Right lobe of liver (tissue), 6 donors: ENCODE results near the gene THBS1. TPM values are rescaled to one million over a fixed set of nuclear protein-coding genes. Genes with fewer than 3 reads are reported as not detected.

Experiments used
- ATAC-seq, 4 donors: fragments of 200-7000 bp; cut with Tn5 transposase; one replicate each; pipeline ENCODE4 v1.9.1; 2020; ENCODE audit warnings: mild to moderate bottlenecking in 4 of 4, moderate library complexity in 4 of 4
- DNase-seq, 3 donors: peaks; one replicate each; pipeline ENCODE4 v3.0.0-alpha.2; 2020
- H3K27ac ChIP-seq, 3 donors: fragments of 200-600 bp; one replicate each; pipeline ENCODE4 v1.8.0; 2022
- H3K27me3 ChIP-seq, 2 donors: fragments of 200-600 bp; one replicate each; pipeline ENCODE4 v1.8.0; 2022
- H3K36me3 ChIP-seq, 4 donors: fragments of 200-600 bp; sonication (generic) in 1 of 4; one replicate each; pipeline versions ENCODE4 v1.5.1 to v1.8.0; 2017 to 2022; ENCODE audit warnings: control low read depth in 1 of 4
- H3K4me1 ChIP-seq, 4 donors: fragments of 200-600 bp; sonication (generic) in 1 of 4; one replicate each; pipeline versions ENCODE4 v1.5.1 to v1.8.0; 2017 to 2022; ENCODE audit warnings: control low read depth in 1 of 4
- H3K4me3 ChIP-seq, 3 donors: fragments of 200-600 bp; one replicate each; pipeline ENCODE4 v1.8.0; 2022
- H3K9me3 ChIP-seq, 4 donors: fragments of 200-600 bp; sonication (generic) in 1 of 4; one replicate each; pipeline versions ENCODE4 v1.5.1 to v1.8.0; 2017 to 2022; ENCODE audit warnings: control low read depth in 1 of 4
- CTCF ChIP-seq, 4 donors: fragments of 200-600 bp in 3 of 4; fragments of 450-650 bp in 1 of 4; IDR thresholded peaks; one replicate each; pipeline versions ENCODE4 v1.5.1 to v1.8.0; 2016 to 2022; ENCODE audit warnings: antibody characterized with exemption in 4 of 4, mild to moderate bottlenecking in 2 of 4
- POLR2A ChIP-seq: fragments of 450-650 bp; IDR thresholded peaks from one replicate; pipeline ENCODE4 v1.6.1; 2017; ENCODE audit warnings: antibody characterized with exemption, mild to moderate bottlenecking
- WGBS: methylation state at CpG from one replicate; pipeline ENCODE4 v1.1.6; 2018; ENCODE audit warnings: low coverage, low lambda C conversion rate; ENCODE audit not compliant: insufficient coverage; ENCODE audit errors: missing lambda C conversion rate; 5-methylcytosine and 5-hydroxymethylcytosine counted together
- intact Hi-C, 2 donors: fragments of 100-400 bp; cut with DNase I; formaldehyde crosslinking; loops; one replicate each; pipeline versions ENCODE4 v1.11.2 to v1.14.1; 2022
- total RNA-seq, 6 experiments: library from RNA; depleted of rRNA in 2 of 6; stranded (reverse); fragments of >200 nt in 2 of 6; fragmentation: NEBNext Ultra II Directional in 3 of 6; extraction: Animal tissue kit (Norgen Biotek cat#: 25700) in 3 of 6; gene quantifications; one replicate each; pipeline versions ENCODE4 v1.1.0 to v1.2.4, GENCODE V29; 2016 to 2023
- donor health status: DM: no; HTN: yes; CAD: no.
- donor health status: DM: no; HTN: no; CAD: no.
- donor health status: DM: no; HTN: no; CAD: no.
- donor health status: DM: no; HTN: yes; CAD: no.
- donor health status: DM: no; HTN: yes; CAD: no.

Gene THBS1
- total RNA-seq, 6 experiments from 2014 or later = 10.7 to 253 (median 64.6) TPM

- 94% methylated on average over 1 of the region's 1 CpG for WGBS
- Histone ChIP-seq H3K4me1 (peaks cover 0 to 6% (median 0%) of the 10 kb centered on the region in 4 donors), H3K27ac (no peak overlapping the region), H3K4me3 (no peak overlapping the region), H3K9me3 (no peaks in the 10 kb centered on the region), H3K27me3 (no peaks in the 10 kb centered on the region), H3K36me3 (no peaks in the 10 kb centered on the region)
- no peak for TF ChIP-seq POLR2A
- no peak for TF ChIP-seq CTCF (IDR thresholded peaks at IDR 0.05)
- intact Hi-C loops = no loop called here
- DNase-seq = no peak
- ATAC-seq = no peak
Measured at GRCh38 chr15:39546842-39547241, 34.0 kb upstream of the THBS1 start.

GRCh38 chr15:39548561-39548960 is 32.3 kb upstream of the THBS1 start:
- DNase-seq (no peak), ATAC-seq (no peak)
- Histone ChIP-seq H3K27me3 (no peaks in the 10 kb centered on the region), H3K27ac (no peak overlapping the region), H3K36me3 (no peaks in the 10 kb centered on the region), H3K9me3 (no peaks in the 10 kb centered on the region), H3K4me3 (no peak overlapping the region), H3K4me1 (peaks cover 0 to 6% (median 0%) of the 10 kb centered on the region in 4 donors)
- no peak for TF ChIP-seq POLR2A
- TF ChIP-seq CTCF (IDR thresholded peaks at IDR 0.05) = no peak
- WGBS = 63% methylated on average over 2 of the region's 4 CpGs
- intact Hi-C loops = no loop called here

GRCh38 chr15:39549912-39550311 is 31.0 kb upstream of the THBS1 start:
- H3K27ac ChIP-seq = no peak overlapping the region
- intact Hi-C loops = no loop called here
- H3K27me3 ChIP-seq = no peaks in the 10 kb centered on the region
- H3K4me1 ChIP-seq = no peaks in the 10 kb centered on the region
- H3K4me3 ChIP-seq = no peak overlapping the region
- 67% methylated on average over 3 of the region's 4 CpGs for WGBS
- ATAC-seq (no peak), DNase-seq (no peak)
- no peaks in the 10 kb centered on the region for H3K36me3 ChIP-seq
- TF ChIP-seq POLR2A (no peak), CTCF (IDR thresholded peaks at IDR 0.05) (no peak)
- no peaks in the 10 kb centered on the region for H3K9me3 ChIP-seq

- intact Hi-C loops = no loop called here
- no peaks in the 10 kb centered on the region for H3K27me3 ChIP-seq
- TF ChIP-seq CTCF (IDR thresholded peaks at IDR 0.05) (no peak), POLR2A (no peak)
Measured at GRCh38 chr15:39551476-39551875, 29.4 kb upstream of the THBS1 start.

GRCh38 chr15:39552556-39552955 is 28.3 kb upstream of the THBS1 start:
- no peak for ATAC-seq
- no peaks in the 10 kb centered on the region for H3K4me1 ChIP-seq
- no peaks in the 10 kb centered on the region for H3K36me3 ChIP-seq
- H3K27ac ChIP-seq = no peak overlapping the region
- DNase-seq = no peak
- H3K27me3 ChIP-seq = no peaks in the 10 kb centered on the region
- no peaks in the 10 kb centered on the region for H3K9me3 ChIP-seq
- no peak overlapping the region for H3K4me3 ChIP-seq
- TF ChIP-seq CTCF (IDR thresholded peaks at IDR 0.05) (no peak), POLR2A (no peak)
- WGBS = 52% methylated on average over 2 of the region's 2 CpGs
- intact Hi-C loops = no loop called here

More at GRCh38 chr15:39551476-39551875, 29.4 kb upstream of the THBS1 start:
- Histone ChIP-seq H3K27ac (no peak overlapping the region), H3K36me3 (no peaks in the 10 kb centered on the region), H3K4me1 (no peaks in the 10 kb centered on the region), H3K4me3 (no peak overlapping the region), H3K9me3 (no peaks in the 10 kb centered on the region)
- DNase-seq (no peak), ATAC-seq (no peak)
- WGBS = 75% methylated on average over 2 of the region's 2 CpGs
